DOHH2 (cell line): ENCODE measurements around the gene SIGLEC15.

ENCODE experiments used
- H3F3A ChIP-seq: fragments of 200-600 bp; sonication (generic), shearing (Covaris generic); 2 replicates; pipeline ENCODE4 v1.6.0; 2016; ENCODE audit warnings: antibody characterized with exemption, mild to moderate bottlenecking; ENCODE audit not compliant: control insufficient read depth, insufficient read depth
- H3K27ac ChIP-seq: fragments of 200-600 bp; sonication (generic); 2 replicates; pipeline ENCODE4 v1.5.1; 2014; ENCODE audit warnings: low read depth, mild to moderate bottlenecking, low read length, moderate library complexity
- H3K27me3 ChIP-seq: fragments of 200-600 bp; sonication (generic); 2 replicates; pipeline ENCODE4 v1.6.1; 2014; ENCODE audit warnings: mild to moderate bottlenecking, low read length, mixed read lengths; ENCODE audit not compliant: control insufficient read depth
- H3K36me3 ChIP-seq: fragments of 200-600 bp; sonication (generic); 2 replicates; pipeline ENCODE4 v1.6.1; 2014; ENCODE audit warnings: mild to moderate bottlenecking, low read length, moderate library complexity, mixed read lengths; ENCODE audit not compliant: control insufficient read depth
- H3K4me1 ChIP-seq: fragments of 200-600 bp; sonication (generic); 2 replicates; pipeline ENCODE4 v1.6.1; 2014; ENCODE audit warnings: mild to moderate bottlenecking, low read length, mixed read lengths; ENCODE audit not compliant: control insufficient read depth
- H3K4me2 ChIP-seq: fragments of 200-600 bp; sonication (generic); 2 replicates; pipeline ENCODE4 v1.6.0; 2014; ENCODE audit warnings: mild to moderate bottlenecking, low read length, moderate library complexity
- H3K4me3 ChIP-seq: fragments of 200-600 bp; sonication (generic); 2 replicates; pipeline ENCODE4 v1.5.1; 2014; ENCODE audit warnings: mild to moderate bottlenecking, low read length, mixed read lengths
- H3K79me2 ChIP-seq: fragments of 200-600 bp; sonication (generic); 2 replicates; pipeline ENCODE4 v1.6.1; 2014; ENCODE audit warnings: mild to moderate bottlenecking, low read length, mixed read lengths; ENCODE audit not compliant: control insufficient read depth
- H3K9me2 ChIP-seq: fragments of 200-600 bp; sonication (generic); replicated peaks from 2 replicates; pipeline ENCODE4 v1.6.1; 2014; ENCODE audit warnings: mild to moderate bottlenecking, low read length, mixed read lengths; ENCODE audit not compliant: control insufficient read depth
- H3K9me3 ChIP-seq: fragments of 200-600 bp; sonication (generic); 2 replicates; pipeline ENCODE4 v1.6.1; 2014; ENCODE audit warnings: antibody characterized with exemption, low read length, mixed read lengths; ENCODE audit not compliant: control insufficient read depth, insufficient read depth
- H4K20me1 ChIP-seq: fragments of 200-600 bp; sonication (generic); 2 replicates; pipeline ENCODE4 v1.6.0; 2014; ENCODE audit warnings: low read depth, mild to moderate bottlenecking, antibody characterized with exemption, low read length, moderate library complexity; ENCODE audit not compliant: control insufficient read depth, insufficient read depth
- CTCF ChIP-seq: fragments of 200-600 bp; sonication (generic); IDR thresholded peaks from one replicate; pipeline ENCODE4 v1.5.1; 2014; ENCODE audit warnings: antibody characterized with exemption, mild to moderate bottlenecking, low read depth, low read length; ENCODE audit not compliant: poor library complexity, severe bottlenecking
- EZH2phosphoT487 ChIP-seq: fragments of 200-600 bp; sonication (generic); IDR thresholded peaks from 2 replicates; pipeline ENCODE4 v1.6.1; 2017; ENCODE audit warnings: borderline replicate concordance, mild to moderate bottlenecking, antibody characterized with exemption, low read length, moderate library complexity, mixed read lengths

Gene SIGLEC15

DNA sequence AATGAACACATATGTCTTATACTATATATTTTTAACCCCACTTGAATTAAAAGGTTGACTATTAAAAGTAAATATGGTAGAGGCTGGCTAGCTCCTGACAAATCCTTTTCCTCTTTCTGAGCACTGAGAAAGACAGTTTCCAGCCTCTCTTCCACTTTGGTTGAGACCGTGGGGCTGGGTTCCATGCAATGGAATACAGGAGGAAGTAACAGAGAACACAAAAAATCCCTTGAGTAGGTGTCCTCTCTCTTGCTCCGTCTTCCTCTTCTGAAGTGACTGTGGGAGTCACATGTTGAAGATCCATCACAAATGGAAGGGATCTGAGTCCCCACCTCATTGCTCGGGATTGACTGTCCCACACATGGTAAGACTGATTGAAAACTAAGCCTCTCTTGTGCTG lies 36.6 kb upstream of the SIGLEC15 start:
- Histone ChIP-seq H3K79me2 (no peaks in the 10 kb centered on the region), H3K4me1 (no peaks in the 10 kb centered on the region), H3F3A (no peaks in the 10 kb centered on the region), H3K27me3 (peaks cover 2% of the 10 kb centered on the region; the same call in 1 of the 2 replicates), H3K9me2 (no peaks in the 10 kb centered on the region), H3K9me3 (no peaks in the 10 kb centered on the region), H3K4me3 (no peak overlapping the region), H3K36me3 (no peaks in the 10 kb centered on the region), H3K4me2 (no peak overlapping the region), H4K20me1 (no peaks in the 10 kb centered on the region), H3K27ac (no peak overlapping the region)
- TF ChIP-seq CTCF (no peak), EZH2phosphoT487 (no peak)

- H4K20me1 ChIP-seq = no peaks in the 10 kb centered on the region
- no peaks in the 10 kb centered on the region for H3K4me1 ChIP-seq
- no peak for TF ChIP-seq CTCF
- no peak for TF ChIP-seq EZH2phosphoT487
- no peak overlapping the region for H3K4me3 ChIP-seq
- H3K27ac ChIP-seq = no peak overlapping the region
- H3K4me2 ChIP-seq = no peak overlapping the region
- peaks cover 2% of the 10 kb centered on the region; the same call in 1 of the 2 replicates for H3K27me3 ChIP-seq
- no peaks in the 10 kb centered on the region for H3F3A ChIP-seq
- no peaks in the 10 kb centered on the region for H3K36me3 ChIP-seq
- no peaks in the 10 kb centered on the region for H3K9me3 ChIP-seq
- H3K79me2 ChIP-seq = no peaks in the 10 kb centered on the region
- no peaks in the 10 kb centered on the region for H3K9me2 ChIP-seq
These were observed 32.8 kb upstream of the SIGLEC15 start for GRCh38 chr18:45792506-45793263.

GRCh38 chr18:45793264-45793965 lies 32.1 kb upstream of the SIGLEC15 start:
- Histone ChIP-seq H3K4me1 (no peaks in the 10 kb centered on the region), H3K9me2 (no peaks in the 10 kb centered on the region), H3K27ac (no peak overlapping the region), H3K27me3 (peaks cover 2% of the 10 kb centered on the region; the same call in 1 of the 2 replicates), H3K36me3 (no peaks in the 10 kb centered on the region), H3K4me3 (no peak overlapping the region), H3K79me2 (no peaks in the 10 kb centered on the region), H3F3A (no peaks in the 10 kb centered on the region), H3K4me2 (no peak overlapping the region), H3K9me3 (no peaks in the 10 kb centered on the region), H4K20me1 (no peaks in the 10 kb centered on the region)
- TF ChIP-seq EZH2phosphoT487 (no peak), CTCF (no peak)
